GM12873 (cell line): ENCODE data around the gene CEP41.

Experiments used
- TF ChIP-seq, protein P1 (sequence below): IDR thresholded peaks from 2 replicates; pipeline ENCODE4 v1.5.1; 2012; ENCODE audit warnings: low read depth, mild to moderate bottlenecking, moderate library complexity, low read length, control low read depth; ENCODE audit not compliant: insufficient read depth; ENCODE audit errors: missing control alignments

CEP41 gene

DNA sequence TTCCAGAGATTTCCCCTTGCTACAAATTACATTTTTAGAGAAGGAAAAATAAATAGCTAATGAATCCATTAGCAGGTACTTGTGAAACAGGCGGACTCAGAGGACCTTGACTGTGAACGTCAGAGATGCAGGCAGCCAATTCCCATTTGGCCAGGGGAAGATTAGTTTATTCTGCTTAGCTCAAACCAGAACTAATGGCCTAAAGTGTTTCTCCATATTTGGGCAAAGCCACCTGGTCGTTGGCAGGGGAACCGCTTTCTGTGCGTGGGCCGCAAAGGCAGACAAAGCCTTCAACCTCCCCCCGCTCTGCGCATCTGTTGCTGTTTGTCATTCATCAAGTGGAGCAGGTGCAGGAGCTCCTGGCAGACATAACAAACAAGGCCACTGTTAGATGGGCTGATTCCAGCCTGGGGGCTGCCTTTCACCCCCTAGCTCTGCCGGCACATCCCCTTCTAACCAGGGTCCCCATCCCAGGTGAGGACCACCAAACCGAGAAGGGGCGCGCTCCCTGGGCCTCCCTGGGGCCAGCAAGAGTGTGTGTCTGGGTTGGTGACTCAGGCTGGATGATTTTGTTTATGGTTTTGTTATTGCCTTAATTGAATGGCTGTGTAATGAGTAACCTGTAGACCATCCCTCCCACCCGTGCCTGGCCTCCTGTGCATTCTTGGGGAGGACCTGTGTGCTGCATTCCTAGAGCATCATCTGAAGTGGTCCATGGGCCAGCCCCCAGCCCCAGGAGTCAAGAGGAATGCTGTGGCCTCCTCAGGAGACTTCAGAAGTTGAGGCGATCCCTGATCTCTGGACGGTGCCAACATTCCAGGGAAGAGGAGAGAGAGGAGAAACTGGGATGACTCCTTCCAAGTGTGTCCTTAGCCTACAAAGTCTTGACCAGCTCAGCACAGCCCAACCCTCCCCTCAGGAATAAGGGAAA lies 75.0 kb downstream of the CEP41 start:
- TF ChIP-seq, protein P1, sequence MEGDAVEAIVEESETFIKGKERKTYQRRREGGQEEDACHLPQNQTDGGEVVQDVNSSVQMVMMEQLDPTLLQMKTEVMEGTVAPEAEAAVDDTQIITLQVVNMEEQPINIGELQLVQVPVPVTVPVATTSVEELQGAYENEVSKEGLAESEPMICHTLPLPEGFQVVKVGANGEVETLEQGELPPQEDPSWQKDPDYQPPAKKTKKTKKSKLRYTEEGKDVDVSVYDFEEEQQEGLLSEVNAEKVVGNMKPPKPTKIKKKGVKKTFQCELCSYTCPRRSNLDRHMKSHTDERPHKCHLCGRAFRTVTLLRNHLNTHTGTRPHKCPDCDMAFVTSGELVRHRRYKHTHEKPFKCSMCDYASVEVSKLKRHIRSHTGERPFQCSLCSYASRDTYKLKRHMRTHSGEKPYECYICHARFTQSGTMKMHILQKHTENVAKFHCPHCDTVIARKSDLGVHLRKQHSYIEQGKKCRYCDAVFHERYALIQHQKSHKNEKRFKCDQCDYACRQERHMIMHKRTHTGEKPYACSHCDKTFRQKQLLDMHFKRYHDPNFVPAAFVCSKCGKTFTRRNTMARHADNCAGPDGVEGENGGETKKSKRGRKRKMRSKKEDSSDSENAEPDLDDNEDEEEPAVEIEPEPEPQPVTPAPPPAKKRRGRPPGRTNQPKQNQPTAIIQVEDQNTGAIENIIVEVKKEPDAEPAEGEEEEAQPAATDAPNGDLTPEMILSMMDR: no peak

DNA sequence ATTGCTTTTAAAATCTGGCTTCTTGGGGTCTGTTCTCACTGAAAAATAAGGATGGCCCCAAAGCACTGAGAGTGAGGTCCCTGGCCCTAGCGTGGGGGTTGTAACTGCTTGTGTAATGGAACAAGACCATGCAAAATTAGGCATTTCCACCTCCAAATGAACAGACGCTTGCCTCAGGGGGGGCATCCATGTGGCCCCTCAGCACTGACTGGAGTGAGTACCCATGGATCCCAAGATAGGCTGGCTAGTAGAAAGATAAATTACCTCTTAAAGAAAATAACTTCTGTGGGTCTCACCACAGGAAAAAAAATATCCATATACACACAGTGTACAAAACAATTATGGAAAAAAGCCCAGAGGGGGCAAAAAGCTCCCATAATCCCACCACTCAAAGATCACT lies 75.7 kb downstream of the CEP41 start:
- TF ChIP-seq, protein P1: no peak

DNA sequence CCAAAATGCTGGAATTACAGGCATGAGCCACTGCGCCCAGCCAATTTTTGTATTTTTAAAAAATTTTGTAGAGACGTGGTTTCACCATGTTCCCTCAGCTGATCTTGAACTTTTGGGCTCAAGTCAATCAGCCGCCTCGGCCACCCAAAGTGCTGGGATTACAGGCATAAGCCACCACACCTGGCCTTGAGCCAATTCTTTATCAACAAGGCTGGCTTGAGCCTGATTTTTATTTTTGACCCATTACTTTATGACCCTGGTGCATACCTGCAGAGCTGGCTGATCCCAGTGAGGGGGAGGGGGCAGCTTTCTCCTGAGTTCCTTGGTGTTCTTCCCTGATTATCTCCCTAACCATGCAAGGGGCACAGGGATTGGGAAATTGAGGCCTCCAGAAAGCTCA lies 76.4 kb downstream of the CEP41 start:
- TF ChIP-seq, protein P1: no peak

DNA sequence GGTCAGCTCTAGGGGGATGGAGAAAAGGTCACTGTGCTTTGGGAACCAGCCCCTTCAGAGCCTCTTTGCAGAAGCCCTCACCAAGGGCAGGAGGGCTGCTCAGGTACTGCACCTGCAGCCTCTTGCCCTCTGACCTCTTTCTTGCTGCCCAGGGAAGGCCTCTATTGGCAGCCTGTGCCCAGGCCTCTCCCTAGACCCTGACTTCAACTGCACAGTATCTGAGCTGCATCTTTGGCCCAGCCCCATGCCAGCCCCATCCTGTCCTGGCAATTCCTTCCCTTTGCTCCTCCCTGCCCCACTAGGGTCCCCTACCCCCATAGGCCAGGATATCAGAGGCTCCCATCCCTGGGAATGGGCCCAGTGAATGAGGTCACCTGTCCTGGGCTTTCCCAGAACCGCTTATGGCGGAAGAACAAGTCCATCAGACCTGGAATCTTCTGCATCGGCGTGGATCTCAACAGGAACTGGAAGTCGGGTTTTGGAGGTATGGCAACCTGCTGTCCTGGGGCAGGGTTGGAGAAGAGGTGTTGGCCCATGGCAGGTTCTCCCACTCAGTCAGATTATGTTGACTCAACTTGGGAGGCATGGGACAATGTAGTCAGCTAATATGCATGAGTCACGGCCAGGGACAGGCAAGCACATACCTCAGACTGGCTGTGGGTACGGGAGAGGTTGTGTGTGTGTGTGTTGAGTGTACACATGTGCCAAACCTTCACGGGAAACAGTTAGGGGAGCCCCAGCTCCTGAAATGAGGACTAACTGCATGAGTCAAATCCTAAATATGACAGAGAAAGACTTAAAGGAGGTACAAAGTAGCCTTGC lies 77.6 kb downstream of the CEP41 start:
- TF ChIP-seq, protein P1: no peak

DNA sequence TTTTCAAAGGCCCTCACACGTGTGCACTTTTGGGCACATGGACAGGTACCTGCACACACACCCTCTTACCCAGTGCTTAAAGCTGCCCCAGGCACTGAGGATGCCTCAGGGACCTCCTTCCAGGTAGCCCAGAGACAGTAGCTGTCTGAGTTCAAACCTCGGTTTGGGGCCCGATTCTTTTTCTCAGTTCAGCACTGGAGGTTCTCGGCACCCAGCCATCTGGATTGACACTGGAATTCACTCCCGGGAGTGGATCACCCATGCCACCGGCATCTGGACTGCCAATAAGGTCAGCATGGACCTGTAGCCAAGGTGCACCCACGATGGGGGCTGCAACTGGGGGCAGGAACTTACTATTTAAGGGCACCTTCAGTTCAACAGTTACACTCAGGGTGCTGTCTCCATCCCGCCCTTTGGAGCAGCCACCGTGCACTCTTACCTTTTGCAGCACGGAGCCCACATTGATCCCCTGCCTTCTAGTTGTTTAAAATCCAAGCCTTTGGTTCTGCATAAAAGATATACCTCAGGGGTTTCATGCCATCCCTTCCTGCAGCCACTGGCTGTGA lies 78.5 kb downstream of the CEP41 start:
- TF ChIP-seq, protein P1: no peak

DNA sequence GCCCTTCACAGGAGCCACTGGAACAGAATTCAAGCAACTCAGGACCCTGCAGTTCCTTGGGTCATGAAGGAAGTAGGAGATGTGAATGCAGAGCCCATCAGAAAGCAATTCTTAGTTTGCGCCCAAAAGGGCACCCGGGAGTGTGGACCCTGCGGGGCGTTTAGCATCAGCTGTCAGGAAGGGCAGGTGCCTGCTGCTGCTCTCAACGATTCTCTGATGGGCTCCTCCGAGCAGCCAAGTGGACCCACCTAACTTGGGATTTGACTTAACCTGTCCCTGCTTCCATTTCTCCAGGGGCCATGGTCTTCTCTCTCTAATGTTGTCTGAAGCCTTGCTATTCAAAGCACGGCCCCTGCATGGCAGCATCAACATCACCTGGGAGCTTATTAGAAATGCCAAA lies 79.1 kb downstream of the CEP41 start:
- TF ChIP-seq, protein P1: no peak

DNA sequence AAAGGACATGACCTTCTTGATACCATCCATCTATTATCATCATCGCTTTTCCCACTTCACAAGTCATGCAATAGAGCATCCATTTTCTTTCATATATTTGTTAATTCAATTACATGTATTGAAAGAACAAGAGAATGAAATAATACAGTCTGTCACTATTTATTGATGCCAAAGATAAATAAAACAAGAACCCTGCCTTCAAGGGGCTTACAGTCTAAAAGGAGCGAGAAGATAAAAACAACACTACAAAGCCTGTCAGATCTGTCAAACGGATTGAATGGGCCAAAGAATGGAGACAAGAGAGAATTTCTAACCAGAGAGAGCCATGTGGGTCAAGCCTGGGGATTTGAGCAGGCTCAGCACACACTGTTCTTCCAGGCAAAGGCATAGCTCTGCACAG lies 80.3 kb downstream of the CEP41 start:
- TF ChIP-seq, protein P1: no peak
